Astrocyte of the spinal cord (primary cell): Measurements from ENCODE around the gene TET2.
A peak's percentile ranks its signal among the peaks of the same experiment; 100 is the strongest.

Experiments
- DNase-seq: peaks from one replicate; pipeline ENCODE4 v3.0.0; 2011; ENCODE audit warnings: low read depth, low spot score
- H3K4me3 ChIP-seq: 2 replicates; pipeline ENCODE4 v1.5.1; 2011; ENCODE audit warnings: low read depth, mild to moderate bottlenecking, low read length, moderate library complexity
- in situ Hi-C: cut with HindIII; loops from 2 replicates; pipeline ENCODE4 v1.10.0; 2017; ENCODE audit warnings: low sequenced_read_pairs
- TF ChIP-seq, protein P1 (sequence below): IDR thresholded peaks from 2 replicates; pipeline ENCODE4 v1.5.1; 2012; ENCODE audit warnings: low read depth, mild to moderate bottlenecking, low read length, inconsistent platforms

TET2 gene

GRCh38 chr4:105184316-105184980 lies 37.8 kb downstream of the TET2 start:
- peak; percentile 55 for DNase-seq
- TF ChIP-seq, protein P1, sequence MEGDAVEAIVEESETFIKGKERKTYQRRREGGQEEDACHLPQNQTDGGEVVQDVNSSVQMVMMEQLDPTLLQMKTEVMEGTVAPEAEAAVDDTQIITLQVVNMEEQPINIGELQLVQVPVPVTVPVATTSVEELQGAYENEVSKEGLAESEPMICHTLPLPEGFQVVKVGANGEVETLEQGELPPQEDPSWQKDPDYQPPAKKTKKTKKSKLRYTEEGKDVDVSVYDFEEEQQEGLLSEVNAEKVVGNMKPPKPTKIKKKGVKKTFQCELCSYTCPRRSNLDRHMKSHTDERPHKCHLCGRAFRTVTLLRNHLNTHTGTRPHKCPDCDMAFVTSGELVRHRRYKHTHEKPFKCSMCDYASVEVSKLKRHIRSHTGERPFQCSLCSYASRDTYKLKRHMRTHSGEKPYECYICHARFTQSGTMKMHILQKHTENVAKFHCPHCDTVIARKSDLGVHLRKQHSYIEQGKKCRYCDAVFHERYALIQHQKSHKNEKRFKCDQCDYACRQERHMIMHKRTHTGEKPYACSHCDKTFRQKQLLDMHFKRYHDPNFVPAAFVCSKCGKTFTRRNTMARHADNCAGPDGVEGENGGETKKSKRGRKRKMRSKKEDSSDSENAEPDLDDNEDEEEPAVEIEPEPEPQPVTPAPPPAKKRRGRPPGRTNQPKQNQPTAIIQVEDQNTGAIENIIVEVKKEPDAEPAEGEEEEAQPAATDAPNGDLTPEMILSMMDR, result no peak
- in situ Hi-C loops, result no loop called here
- no peak overlapping the region for H3K4me3 ChIP-seq

- in situ Hi-C loops, result no loop called here
- TF ChIP-seq, protein P1, result no peak
- no peak overlapping the region for H3K4me3 ChIP-seq
- peak; percentile 74 for DNase-seq
These were observed 40.1 kb downstream of the TET2 start for GRCh38 chr4:105186701-105187161.

GRCh38 chr4:105189855-105190650 lies 43.4 kb downstream of the TET2 start:
- DNase-seq, result no peak
- TF ChIP-seq, protein P1, result no peak
- in situ Hi-C loops, result no loop called here
- no peak overlapping the region for H3K4me3 ChIP-seq

- H3K4me3 ChIP-seq, result no peak overlapping the region
- peak; percentile 60 for DNase-seq
- TF ChIP-seq, protein P1, result no peak
- in situ Hi-C loops, result no loop called here
These were observed 45.0 kb downstream of the TET2 start for GRCh38 chr4:105191621-105192210.

DNA sequence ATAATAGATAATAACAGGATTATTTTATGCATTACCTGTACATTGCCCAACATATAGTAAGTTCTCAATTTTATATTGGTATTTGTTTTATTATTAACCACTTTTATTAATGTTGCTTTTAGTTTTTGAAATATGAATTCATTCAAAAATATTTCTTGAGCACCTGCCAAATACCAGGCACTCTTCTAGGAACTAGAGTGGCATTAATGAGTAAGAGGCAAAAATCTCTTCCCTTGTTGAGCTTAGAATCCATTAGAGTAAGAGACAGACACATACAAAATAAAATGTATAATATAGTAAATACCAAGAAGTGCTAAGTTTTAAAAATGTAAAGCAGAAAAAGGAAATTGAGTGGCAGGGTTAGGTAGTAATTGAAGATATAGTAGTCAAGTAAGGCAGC lies 45.8 kb downstream of the TET2 start:
- no peak overlapping the region for H3K4me3 ChIP-seq
- in situ Hi-C loops, result no loop called here
- DNase-seq, result no peak
- TF ChIP-seq, protein P1, result no peak

DNA sequence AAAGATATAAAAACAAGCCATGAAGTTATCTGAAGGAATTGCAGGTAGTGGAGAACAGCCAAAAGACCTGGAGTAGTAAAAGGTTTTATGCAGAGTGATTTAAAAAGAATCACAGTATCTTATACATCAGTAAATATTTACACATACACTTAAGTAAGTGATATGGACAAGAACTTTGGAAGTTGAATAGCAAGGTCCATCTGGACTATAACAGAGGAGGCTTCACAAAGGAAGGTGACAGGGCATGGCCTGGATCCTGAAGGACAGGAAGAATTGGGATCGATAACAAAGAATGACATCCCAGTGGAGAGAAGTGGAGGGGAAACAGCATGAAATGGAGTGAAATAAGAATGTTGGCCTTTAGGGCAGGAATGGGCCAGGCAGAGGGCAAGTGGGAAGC lies 46.2 kb downstream of the TET2 start:
- in situ Hi-C loops, result no loop called here
- TF ChIP-seq, protein P1, result no peak
- DNase-seq, result no peak
- H3K4me3 ChIP-seq, result no peak overlapping the region
